AG08396 (cell line): Measurements from ENCODE around the gene GSTM2.

Experiments used
- DNase-seq: peaks from one replicate; pipeline ENCODE4 v3.0.0; 2012; ENCODE audit warnings: low spot score, mixed read lengths

GSTM2 gene

GRCh38 chr1:109629372-109630030, 38.4 kb upstream of the GSTM2 start:
- DNase-seq: no peak

- no peak for DNase-seq
Observed at GRCh38 chr1:109630081-109630897, 37.6 kb upstream of the GSTM2 start.

DNA sequence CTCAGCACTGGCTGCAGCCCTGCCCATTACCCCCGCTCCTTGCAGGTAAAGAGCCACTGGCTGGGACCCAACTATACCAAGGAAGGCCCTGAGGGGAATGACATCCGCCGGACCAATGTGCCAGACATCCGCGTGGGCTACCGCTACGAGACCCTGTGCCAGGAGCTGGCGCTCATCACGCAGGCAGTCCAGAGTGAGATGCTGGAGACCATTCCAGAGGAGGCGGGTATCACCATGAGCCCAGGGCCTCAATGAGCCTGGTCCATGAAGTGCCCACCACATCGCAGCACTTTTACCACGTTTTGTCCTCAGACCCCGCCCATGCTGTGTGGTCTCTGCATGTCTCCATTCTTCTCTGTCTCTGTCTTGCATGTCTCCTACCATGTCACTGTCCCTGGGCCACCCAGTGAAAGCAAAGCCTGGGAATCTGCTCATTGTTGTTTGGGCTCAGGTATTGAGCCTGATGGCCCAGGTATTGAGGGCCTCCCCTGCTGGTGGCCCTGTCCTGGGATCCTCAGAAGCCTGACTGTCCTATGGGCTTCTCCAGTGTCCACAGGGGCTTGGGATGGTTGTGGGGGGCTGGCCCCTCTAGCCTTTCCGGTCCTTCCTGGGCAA, 36.9 kb upstream of the GSTM2 start:
- no peak for DNase-seq

GRCh38 chr1:109631513-109632505, 36.0 kb upstream of the GSTM2 start:
- no peak for DNase-seq

DNA sequence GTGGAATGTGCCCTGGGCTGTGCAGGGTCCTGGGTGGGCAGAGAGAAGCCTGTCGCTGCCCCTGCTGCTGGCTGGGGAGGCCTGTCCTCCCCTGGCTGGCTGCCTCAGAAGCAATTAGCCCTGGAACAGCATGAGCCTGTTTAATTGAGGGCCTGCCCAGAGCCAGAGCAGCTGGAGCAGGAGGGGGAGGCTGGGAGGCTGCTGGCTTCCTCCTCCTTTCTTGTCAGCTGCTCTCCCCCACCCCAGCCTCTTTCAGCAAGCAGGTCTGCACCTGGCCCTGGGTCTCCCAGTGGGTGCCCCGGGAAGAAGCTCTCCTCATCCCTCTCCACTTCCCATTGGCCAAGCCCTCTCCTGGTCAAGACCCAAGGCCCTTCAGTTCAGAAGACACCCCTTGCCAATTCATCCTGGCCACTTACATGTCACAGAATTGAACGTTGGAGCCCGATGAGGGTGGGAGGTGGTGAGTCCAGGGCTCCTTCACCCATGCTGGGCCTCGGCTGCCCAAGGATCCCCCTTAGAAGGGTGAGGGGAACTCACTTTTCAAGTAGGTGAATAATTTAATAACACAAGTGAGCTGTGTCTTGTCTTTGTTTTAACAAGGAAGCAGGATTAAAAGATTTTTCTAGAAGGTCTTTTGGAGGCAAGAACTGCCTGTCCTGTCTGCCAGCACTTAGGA, 35.0 kb upstream of the GSTM2 start:
- no peak for DNase-seq

DNA sequence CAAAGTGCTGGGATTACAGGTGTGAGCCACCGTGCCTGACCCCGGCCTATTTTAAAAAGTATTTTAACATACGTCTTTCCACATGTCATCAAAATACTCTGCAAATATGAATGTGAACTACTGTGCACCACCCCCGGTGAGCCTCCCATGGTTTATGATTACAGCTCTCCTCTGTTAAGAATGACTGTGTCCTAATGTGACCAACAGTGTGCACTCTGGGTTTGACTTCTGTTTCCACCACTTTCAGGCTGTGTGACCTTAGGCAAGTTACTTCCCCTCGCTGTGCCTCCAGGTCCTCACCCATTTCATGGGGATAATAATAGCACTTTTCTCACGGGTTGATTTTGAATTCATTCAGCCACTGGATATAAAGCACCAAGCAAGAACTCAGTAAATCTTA, 33.6 kb upstream of the GSTM2 start:
- no peak for DNase-seq

GRCh38 chr1:109634771-109635750, 32.8 kb upstream of the GSTM2 start:
- DNase-seq: no peak

DNA sequence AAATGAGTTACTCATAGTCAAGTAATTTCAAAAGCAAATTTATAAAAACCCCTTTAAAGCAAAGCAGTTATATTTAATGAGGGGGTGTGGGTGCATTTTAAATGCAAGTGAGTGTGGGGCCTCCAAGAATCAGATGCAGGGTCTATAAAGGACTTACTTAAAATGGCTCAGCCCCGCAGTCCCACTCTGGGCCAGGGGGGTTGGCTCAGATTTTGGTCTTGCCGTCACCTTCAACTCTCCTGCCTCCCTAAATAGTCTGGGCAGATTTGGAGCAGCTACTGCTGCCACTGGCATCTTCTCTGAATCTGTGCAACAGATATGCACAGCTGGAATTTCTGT, 32.0 kb upstream of the GSTM2 start:
- no peak for DNase-seq

- DNase-seq: peak; percentile 64
Observed at GRCh38 chr1:109636201-109636952, 31.5 kb upstream of the GSTM2 start.

DNA sequence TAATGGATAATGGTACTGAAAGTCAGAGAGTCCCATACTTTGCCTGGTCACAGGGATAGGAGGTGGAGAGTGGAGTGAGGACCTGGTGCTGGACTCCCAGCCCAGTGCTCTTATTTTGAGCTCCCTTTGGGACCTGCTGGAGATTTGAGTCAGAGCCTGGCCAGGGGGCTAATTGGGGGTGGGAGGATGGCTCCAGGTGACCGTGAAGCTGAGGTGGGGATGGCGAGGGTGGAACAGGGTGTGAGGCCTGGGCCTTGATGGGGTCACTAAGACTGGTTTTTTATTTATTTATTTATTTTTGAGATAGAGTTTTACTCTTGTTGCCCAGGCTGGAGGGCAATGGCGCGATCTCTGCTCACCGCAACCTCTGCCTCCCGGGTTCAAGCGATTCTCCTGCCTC, 30.4 kb upstream of the GSTM2 start:
- DNase-seq: no peak

- no peak for DNase-seq
Observed at GRCh38 chr1:109639063-109639840, 28.6 kb upstream of the GSTM2 start.

DNA sequence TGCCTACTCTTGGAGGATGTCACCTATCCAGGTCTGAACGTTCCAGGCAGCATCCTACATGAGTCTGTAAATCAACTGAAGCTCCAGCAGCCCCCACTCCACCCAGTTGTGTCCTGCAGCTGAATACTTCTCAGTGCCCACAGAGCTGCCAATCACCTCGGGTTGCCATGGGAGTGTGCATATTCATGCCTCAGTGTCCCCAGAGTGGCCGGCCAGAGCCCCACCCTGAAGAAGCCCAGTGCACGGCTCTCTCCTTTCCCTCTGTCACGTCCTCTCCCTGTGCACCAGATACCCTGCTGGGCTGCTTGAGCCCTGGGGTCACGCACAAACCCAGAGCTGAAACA, 28.0 kb upstream of the GSTM2 start:
- DNase-seq: no peak

- peak; percentile 72 for DNase-seq
Observed at GRCh38 chr1:109640285-109640865, 27.5 kb upstream of the GSTM2 start.

GRCh38 chr1:109641078-109641740, 26.6 kb upstream of the GSTM2 start:
- no peak for DNase-seq

- DNase-seq: no peak
Observed at GRCh38 chr1:109641861-109642260, 26.0 kb upstream of the GSTM2 start.

DNA sequence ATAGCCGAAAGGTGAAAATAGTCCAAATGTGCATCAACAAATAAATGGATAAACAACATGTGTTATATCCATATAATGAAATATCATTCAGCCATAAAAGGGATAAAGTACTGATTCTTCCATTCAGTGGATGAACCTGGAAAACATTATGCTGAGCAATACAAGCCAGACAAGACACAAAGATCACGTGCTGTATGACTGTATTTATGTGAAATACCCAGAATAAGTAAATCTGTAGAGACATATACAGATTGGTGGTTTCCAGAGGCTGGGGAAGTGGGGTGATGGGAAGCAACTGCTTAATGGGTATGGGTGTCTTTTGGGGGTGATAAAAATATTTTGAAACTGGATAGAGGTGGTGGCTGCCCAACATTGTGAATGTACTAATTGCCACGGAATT, 25.2 kb upstream of the GSTM2 start:
- no peak for DNase-seq

DNA sequence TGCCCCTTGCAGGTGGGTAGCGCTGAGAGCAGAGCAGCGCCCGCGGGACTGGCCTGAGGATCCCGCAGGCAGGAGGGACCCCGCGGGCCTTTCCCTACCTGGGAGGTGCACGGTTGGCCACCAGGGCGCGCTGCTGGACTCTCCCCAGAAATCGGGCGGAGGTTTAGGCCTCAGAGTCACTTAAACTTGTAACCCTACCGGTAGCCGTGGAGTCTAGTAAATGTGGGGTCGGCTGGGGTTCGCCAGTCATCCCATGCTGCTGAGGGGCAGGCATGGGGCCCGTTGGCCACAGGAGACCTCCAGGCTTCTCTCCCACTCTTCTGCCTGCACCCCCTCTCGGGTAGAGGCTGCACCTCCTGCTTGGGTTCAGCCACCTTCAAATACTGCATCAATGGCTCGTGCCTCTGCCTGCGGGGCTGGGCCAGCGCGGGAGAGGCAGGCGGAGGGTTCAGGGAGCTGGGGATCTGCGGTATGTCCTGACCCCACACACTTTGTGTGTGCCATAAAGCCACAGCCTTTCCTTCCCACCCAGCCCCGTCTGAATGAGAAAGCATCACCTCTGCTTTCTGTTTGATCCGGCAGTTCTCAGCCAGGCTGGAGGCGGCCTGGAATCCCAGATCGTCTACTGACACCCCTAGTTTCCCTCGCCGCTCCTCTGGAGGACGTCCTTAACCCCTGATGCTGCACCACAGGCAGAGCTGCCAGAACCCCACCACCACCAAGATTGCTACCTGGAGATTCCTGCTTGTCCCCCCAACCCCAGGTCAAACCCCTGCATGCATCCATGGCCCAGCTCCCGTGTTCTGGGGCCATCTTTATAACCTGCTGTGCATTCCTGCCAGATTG, 24.2 kb upstream of the GSTM2 start:
- peak; percentile 78 for DNase-seq
